Natural killer cell (primary cell): ENCODE measurements around the gene SEPTIN11. TPM values are rescaled to one million over a fixed set of nuclear protein-coding genes. Genes with fewer than 3 reads are reported as not detected.

Experiments
- ATAC-seq, 3 donors: fragments of 150-1000 bp in 2 of 3; fragments of 200-7000 bp in 1 of 3; cut with Tn5 transposase; 1 replicate in 1 of 3; 2 replicates in 2 of 3; pipeline ENCODE4 v1.10.0; 2021; ENCODE audit warnings: mild to moderate bottlenecking in 2 of 3, moderate library complexity in 2 of 3
- DNase-seq, 2 donors: peaks; one replicate each; pipeline versions ENCODE4 v3.0.0 to v3.0.0-alpha.2; 2013 to 2021; ENCODE audit warnings: mixed read lengths in 1 of 2
- H3K27ac ChIP-seq: one replicate; pipeline ENCODE4 v1.5.1; 2013; ENCODE audit warnings: mild to moderate bottlenecking, low read length
- H3K27me3 ChIP-seq: one replicate; pipeline ENCODE4 v1.6.1; 2013; ENCODE audit warnings: low read length; ENCODE audit not compliant: control insufficient read depth, insufficient read depth
- H3K36me3 ChIP-seq: one replicate; pipeline ENCODE4 v1.6.1; 2013; ENCODE audit warnings: low read length; ENCODE audit not compliant: control insufficient read depth, insufficient read depth
- H3K4me1 ChIP-seq: one replicate; pipeline ENCODE4 v1.6.1; 2013; ENCODE audit warnings: low read length; ENCODE audit not compliant: control insufficient read depth, insufficient read depth
- H3K4me3 ChIP-seq: one replicate; pipeline ENCODE4 v1.5.1; 2013; ENCODE audit warnings: low read length
- H3K9me3 ChIP-seq: one replicate; pipeline ENCODE4 v1.6.1; 2013; ENCODE audit warnings: low read length; ENCODE audit not compliant: control insufficient read depth, insufficient read depth
- H3K27ac Mint-ChIP-seq, 2 donors: one replicate each; pipeline ENCODE4 v1.8.0; 2022; ENCODE audit warnings: mild to moderate bottlenecking in 2 of 2, mixed read lengths in 2 of 2, moderate library complexity in 1 of 2
- H3K27me3 Mint-ChIP-seq, 2 donors: one replicate each; pipeline ENCODE4 v1.8.0; 2022; ENCODE audit warnings: low read depth in 2 of 2, mixed read lengths in 2 of 2
- H3K36me3 Mint-ChIP-seq: one replicate; pipeline ENCODE4 v1.8.0; 2022; ENCODE audit warnings: mixed read lengths
- H3K4me1 Mint-ChIP-seq, 2 donors: one replicate each; pipeline ENCODE4 v1.8.0; 2022; ENCODE audit warnings: mixed read lengths in 2 of 2
- H3K4me3 Mint-ChIP-seq: one replicate; pipeline ENCODE4 v1.8.0; 2022; ENCODE audit warnings: mild to moderate bottlenecking, moderate library complexity, mixed read lengths
- H3K9me3 Mint-ChIP-seq, 2 donors: one replicate each; pipeline ENCODE4 v1.8.0; 2022; ENCODE audit warnings: mixed read lengths in 2 of 2
- WGBS: methylation state at CpG from one replicate; pipeline ENCODE4 v1.1.7; 2013; ENCODE audit warnings: missing lambda C conversion rate; ENCODE audit not compliant: insufficient coverage; 5-methylcytosine and 5-hydroxymethylcytosine counted together
- intact Hi-C: fragments of 100-400 bp; cut with micrococcal nuclease; formaldehyde crosslinking; loops from one replicate; pipeline ENCODE4 v1.14.2; 2022
- total RNA-seq, 4 donors: library from RNA; stranded (reverse); fragments of 120-200 nt in 1 of 4; gene quantifications; one replicate each; pipeline versions ENCODE4 v1.2.3 to v1.2.4, GENCODE V29; 2013 to 2022
- TF ChIP-seq, protein P1 (sequence below): fragments of 200-600 bp; IDR thresholded peaks from one replicate; pipeline ENCODE4 v1.8.0; 2022; ENCODE audit warnings: antibody characterized with exemption

SEPTIN11 gene
- total RNA-seq, 3 donors from 2014 or later (not counting 1 experiment from before 2014, with no cell fraction given) = 38.6 to 52.8 (median 46.2) TPM

DNA sequence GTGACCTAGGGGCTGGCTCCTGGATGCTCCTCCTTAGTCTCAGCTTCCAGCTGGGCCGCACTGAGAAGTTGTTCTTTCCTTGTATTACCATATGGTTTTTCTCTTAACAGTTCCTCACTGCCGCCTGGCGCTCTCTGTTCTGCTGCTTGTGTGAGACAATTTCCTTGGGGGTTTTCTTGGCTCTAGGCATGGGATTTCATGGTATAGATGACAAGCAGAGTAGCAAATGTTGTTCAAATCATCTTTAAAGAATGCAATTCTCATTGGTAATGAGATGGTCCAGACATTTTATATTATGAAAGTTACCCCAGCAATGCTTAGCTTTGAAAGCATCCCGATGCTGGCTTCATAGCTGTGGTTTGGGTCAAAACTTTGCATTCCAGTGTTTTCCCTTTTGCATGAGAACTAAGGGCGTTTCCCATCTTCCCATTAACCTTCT, 37.6 kb downstream of the SEPTIN11 start:
- no peaks in the 10 kb centered on the region for H3K9me3 Mint-ChIP-seq
- ATAC-seq (no peak), DNase-seq (no peak)
- H3K36me3 Mint-ChIP-seq = no peaks in the 10 kb centered on the region
- Histone ChIP-seq H3K9me3 (peaks cover 7% of the 10 kb centered on the region), H3K27ac (no peak overlapping the region), H3K4me1 (peaks cover 34% of the 10 kb centered on the region), H3K36me3 (no peaks in the 10 kb centered on the region), H3K4me3 (no peak overlapping the region), H3K27me3 (no peaks in the 10 kb centered on the region)
- 86% methylated on average over 3 of the region's 5 CpGs for WGBS
- intact Hi-C loops = loop anchor here (5.0 kb wide), 1 partner anchor 170 kb away; the partner anchor contains the start of gene CCNG2
- H3K27me3 Mint-ChIP-seq = no peaks in the 10 kb centered on the region
- H3K27ac Mint-ChIP-seq = peak overlapping the region; percentile 29 to 65
- TF ChIP-seq, protein P1, sequence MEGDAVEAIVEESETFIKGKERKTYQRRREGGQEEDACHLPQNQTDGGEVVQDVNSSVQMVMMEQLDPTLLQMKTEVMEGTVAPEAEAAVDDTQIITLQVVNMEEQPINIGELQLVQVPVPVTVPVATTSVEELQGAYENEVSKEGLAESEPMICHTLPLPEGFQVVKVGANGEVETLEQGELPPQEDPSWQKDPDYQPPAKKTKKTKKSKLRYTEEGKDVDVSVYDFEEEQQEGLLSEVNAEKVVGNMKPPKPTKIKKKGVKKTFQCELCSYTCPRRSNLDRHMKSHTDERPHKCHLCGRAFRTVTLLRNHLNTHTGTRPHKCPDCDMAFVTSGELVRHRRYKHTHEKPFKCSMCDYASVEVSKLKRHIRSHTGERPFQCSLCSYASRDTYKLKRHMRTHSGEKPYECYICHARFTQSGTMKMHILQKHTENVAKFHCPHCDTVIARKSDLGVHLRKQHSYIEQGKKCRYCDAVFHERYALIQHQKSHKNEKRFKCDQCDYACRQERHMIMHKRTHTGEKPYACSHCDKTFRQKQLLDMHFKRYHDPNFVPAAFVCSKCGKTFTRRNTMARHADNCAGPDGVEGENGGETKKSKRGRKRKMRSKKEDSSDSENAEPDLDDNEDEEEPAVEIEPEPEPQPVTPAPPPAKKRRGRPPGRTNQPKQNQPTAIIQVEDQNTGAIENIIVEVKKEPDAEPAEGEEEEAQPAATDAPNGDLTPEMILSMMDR = no peak
- H3K4me1 Mint-ChIP-seq = peaks cover 61 to 64% of the 10 kb centered on the region in 2 donors
- H3K4me3 Mint-ChIP-seq = no peak overlapping the region

DNA sequence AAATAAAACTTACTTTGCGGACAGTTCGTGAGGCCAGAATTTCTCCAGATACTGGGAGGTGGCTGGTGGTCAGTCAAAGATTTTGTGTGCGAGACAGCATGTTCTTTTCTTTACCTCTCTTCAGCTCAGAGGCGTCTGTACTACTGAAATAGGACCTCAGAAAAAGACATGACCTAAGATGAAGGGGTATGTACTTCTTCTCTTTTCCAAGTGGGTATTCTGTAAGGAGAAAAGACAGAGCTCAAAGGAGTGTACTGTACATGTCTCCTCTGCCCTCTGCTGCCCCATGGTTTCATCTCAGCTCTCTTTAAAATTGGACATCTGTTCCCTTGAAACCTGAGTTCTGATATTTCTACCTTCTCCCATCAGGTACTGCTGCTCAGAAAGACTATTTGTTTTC, 38.1 kb downstream of the SEPTIN11 start:
- Histone ChIP-seq H3K4me3 (no peak overlapping the region), H3K36me3 (no peaks in the 10 kb centered on the region), H3K4me1 (peaks cover 32% of the 10 kb centered on the region), H3K27ac (no peak overlapping the region), H3K27me3 (no peaks in the 10 kb centered on the region), H3K9me3 (peaks cover 7% of the 10 kb centered on the region)
- WGBS = 97% methylated on average over 3 of the region's 4 CpGs
- DNase-seq = no peak
- H3K27ac Mint-ChIP-seq = peak overlapping the region; percentile 29 to 65
- H3K4me3 Mint-ChIP-seq = no peak overlapping the region
- no peaks in the 10 kb centered on the region for H3K36me3 Mint-ChIP-seq
- ATAC-seq = no peak
- no peaks in the 10 kb centered on the region for H3K9me3 Mint-ChIP-seq
- H3K27me3 Mint-ChIP-seq = no peaks in the 10 kb centered on the region
- TF ChIP-seq, protein P1 = no peak
- H3K4me1 Mint-ChIP-seq = peaks cover 58 to 63% of the 10 kb centered on the region in 2 donors
- intact Hi-C loops = loop anchor here (2.0 to 5.0 kb wide), 2 partner anchors 39 to 170 kb away; partner anchors contain the start of genes CCNG2 and SEPTIN11

DNA sequence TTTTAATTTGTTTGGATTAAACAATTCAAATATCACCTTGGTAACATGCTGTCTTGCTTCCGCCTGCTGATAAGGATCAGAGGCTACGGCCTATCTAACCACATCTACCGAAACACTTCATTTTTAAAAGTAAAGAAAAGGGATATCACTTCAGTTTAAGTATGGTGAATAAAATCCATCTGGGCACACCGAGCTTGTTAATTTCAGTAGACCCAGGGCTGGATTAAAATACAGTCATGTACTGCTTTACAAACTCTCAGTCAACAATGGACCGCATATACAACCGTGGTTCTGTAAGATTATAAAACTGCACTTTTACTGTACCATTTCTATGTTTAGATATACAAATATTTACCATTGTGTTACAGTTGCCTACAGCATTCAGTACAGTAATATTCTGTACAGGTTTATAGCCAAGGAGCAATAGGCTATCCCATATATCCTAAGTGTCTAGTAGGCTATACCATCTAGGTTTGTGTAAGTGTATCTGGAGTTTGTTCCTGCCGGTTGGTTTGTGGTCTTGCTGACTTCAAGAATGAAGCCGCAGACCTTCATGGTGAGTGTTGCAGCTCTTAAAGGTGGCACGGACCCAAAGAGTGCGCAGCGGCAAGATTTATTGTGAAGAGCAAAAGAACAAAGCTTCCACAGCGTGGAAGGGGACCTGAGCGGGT, 40.0 kb downstream of the SEPTIN11 start:
- DNase-seq (peak; percentile 44 to 87), ATAC-seq (peak; percentile 75 to 83 (median 79))
- Mint-ChIP-seq H3K9me3 (no peaks in the 10 kb centered on the region), H3K4me3 (peak overlapping the region; percentile 57), H3K27ac (peak overlapping the region; percentile 65 to 67), H3K27me3 (no peaks in the 10 kb centered on the region), H3K4me1 (peaks cover 54 to 61% of the 10 kb centered on the region in 2 donors), H3K36me3 (no peaks in the 10 kb centered on the region)
- intact Hi-C loops = loop anchor here (2.0 to 5.0 kb wide), 2 partner anchors 41 to 168 kb away; partner anchors contain the start of genes CCNG2 and SEPTIN11
- Histone ChIP-seq H3K27me3 (no peaks in the 10 kb centered on the region), H3K4me1 (peaks cover 27% of the 10 kb centered on the region), H3K27ac (peak overlapping the region; percentile 48), H3K36me3 (no peaks in the 10 kb centered on the region), H3K9me3 (peaks cover 7% of the 10 kb centered on the region), H3K4me3 (peak overlapping the region; percentile 15)
- WGBS = 12% methylated on average over 9 of the region's 13 CpGs
- TF ChIP-seq, protein P1 = no peak
